DMS 273 (cell line): ENCODE results near the gene ARFGEF2.

Source experiments
- DNase-seq: peaks from one replicate; lab custom pipeline; 2025; ENCODE audit not compliant: unreplicated experiment; lab: John Stamatoyannopoulos, UW

The ARFGEF2 gene

GRCh38 chr20:48898896-48899530 is 22.5 kb upstream of the ARFGEF2 start:
- no peak for DNase-seq

- no peak for DNase-seq
Observed at GRCh38 chr20:48899881-48900280, 21.6 kb upstream of the ARFGEF2 start.

DNA sequence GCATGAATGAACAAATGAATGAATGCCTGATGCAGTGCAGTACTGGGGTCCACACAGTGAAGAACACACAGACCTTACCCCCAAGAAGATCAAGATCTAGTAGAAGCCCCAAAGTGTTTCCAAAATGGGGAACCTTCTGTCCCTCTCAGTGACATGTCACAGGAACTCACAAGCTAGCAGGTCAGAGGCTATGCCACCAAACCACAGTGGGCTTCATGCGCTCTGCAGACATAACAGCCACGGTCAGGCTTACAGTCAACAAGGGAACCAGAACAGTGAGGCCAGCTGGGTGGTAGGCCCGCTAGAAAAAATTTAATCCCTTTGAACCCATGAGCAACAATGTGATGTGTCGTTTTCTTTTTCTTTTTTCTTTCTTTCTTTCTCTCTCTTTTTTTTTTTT is 20.2 kb upstream of the ARFGEF2 start:
- no peak for DNase-seq

- no peak for DNase-seq
Observed at GRCh38 chr20:48903705-48904104, 17.8 kb upstream of the ARFGEF2 start.

DNA sequence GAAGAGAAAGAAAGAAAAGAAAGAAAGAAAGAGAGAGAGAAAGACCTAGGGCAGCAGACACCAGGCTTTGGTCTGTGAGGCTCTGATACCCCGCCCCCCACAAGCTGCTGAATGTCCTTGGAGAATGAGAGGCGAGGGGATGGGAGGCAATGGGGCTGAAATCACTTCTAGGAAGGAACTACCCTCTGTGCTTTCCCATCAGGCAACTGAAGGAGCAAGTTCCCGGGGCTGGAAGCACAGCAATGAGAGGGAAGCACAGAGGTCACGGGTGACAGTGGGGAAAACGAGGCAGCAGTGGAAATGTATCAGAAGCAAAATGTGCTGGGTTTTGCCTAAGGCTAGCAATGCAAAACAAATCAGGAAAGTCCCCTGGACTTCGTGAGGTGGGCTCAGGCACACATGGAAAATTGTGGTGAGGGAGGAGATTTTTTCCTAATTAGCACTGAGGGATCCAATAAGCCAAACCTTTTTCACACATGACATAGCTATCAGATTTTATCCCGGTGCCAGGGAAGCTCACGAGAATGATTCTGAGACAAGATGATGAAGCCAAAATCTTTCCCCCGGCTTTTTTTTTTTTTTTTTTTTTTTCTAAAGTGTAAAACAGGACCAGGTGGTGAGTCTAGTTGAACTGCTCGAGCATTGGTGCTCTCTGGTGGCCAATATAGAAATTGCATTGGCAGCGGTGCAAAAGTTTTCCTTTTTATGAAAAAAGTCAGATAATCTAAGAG is 16.8 kb upstream of the ARFGEF2 start:
- peak; percentile 88 for DNase-seq

- no peak for DNase-seq
Observed at GRCh38 chr20:48905297-48905647, 16.2 kb upstream of the ARFGEF2 start.

DNA sequence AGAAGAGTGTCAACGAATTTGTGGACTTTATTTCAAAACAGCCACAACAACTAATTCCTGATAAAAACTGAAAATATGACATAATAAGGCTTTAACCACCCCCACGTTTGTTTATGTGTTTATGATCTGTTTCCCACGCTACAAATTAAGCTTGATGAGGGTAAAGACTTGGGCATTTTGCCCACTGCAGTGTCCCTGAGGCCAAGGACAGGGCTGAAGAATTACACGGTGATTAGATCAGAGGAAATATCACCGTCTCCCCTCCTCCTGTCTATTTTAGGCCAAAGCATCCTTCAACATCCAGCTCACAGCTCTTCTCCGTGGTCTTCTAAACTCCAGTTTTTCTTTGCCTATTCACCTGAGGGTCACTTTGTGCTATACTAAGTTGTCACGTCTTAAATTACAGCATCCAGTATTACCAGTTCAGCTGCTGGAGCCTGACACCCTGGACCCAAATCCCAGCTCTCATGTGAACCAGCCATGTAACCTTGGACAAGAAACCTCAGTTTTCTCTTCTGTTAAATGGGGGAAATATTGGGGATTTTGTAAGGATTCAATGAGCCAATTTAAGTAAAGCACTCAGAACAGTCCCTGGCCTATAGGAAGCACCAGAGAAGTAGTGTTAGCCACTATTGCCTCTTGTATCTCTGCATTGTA is 15.2 kb upstream of the ARFGEF2 start:
- no peak for DNase-seq

DNA sequence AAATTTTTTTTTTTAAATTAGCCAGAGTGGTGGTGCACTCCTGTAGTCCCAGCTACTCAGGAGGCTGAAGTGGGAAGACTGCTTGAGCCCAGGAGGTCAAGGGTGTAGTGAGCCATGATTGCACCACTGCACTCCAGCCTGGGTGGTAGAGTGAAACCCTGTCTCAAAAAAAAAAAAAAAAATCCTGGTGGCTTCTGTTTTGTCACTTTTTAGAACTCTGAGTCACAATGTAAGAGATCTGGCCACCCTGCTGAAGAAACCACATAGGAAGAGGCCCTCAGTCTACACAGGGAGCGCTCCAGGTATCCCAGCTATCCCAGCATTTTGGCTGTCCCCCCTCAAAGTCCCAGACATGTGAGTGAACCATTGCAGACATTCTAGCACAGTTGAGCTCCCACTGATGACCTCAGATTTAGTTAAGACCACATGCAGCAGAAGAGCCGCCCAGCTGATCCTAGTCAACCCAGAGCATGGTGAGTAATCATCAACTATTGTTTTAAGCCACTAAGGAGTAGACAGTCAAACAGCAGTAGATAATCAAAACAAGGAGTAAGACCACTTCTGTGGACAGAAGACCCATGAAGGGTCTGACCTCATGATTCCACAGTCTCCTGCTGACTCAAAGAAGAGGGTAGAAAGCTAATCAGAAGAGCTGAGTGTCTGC is 12.7 kb upstream of the ARFGEF2 start:
- DNase-seq: no peak

DNA sequence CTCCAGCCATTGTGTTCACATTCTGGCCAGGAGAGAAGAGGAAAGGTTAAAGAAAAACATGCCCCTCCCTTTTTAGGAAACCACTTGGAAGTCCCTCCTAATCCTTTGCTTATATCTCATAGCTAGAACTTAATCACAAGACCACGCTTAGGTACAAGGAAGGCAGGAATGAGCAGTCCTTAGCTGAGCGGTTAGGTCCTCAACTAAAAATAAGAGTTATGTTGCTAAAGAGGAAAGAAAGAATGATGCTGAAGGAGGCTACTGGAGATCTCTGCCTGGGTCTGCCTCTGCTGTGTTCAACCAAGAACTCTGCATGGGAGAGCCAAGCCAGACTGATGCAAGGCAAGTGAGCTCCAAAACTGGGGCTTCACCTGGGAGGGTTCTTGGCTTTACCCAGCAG is 11.6 kb upstream of the ARFGEF2 start:
- DNase-seq: no peak

GRCh38 chr20:48910347-48910781 is 11.1 kb upstream of the ARFGEF2 start:
- no peak for DNase-seq

DNA sequence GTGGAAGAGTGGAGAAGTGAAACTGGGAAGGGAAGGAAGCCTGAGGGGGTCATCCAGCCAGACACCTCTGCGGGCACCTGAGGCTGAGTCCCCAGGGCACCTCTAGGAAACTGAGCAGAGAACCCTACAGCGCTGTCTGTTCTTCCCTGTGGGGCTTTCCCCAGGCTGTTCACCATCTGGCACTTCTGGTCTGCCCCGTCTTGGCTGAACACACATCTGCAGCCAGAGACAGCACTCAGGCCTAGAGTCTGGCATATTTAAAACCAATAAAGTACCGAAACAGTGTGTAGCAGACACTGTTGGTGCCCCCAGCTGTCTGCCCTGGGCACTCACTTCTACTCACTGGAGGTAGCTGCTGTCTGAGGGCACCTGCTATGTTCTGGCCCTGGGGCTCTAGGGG is 9.4 kb upstream of the ARFGEF2 start:
- peak; percentile 94 for DNase-seq

- DNase-seq: no peak
Observed at GRCh38 chr20:48916699-48917098, 4.8 kb upstream of the ARFGEF2 start.

DNA sequence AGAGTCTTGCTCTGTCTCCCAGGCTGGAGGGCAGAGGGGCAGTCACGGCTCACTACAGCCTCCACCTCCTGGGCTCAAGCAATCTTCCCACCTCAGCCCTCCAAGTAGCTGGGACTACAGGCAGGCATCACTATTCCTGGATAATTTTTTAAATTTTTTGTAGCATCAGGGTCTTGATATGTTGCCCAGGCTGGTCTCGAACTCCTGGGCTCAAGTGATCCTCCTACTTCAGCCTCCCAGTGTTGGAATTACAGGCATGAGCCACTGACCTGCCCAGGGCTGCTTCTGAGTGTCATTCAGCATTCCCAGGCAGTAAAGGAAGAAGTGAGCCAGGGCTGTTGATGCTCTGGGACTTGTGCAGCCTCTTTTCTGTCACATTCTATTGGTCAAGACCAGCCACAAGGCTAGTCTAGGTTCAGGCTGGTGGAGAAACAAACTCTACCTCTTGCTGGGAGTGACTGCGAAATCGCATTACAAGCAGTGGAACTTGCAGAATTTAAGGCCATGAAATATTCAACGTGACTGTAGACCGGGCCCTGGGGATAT is 2.1 kb upstream of the ARFGEF2 start:
- DNase-seq: no peak

GRCh38 chr20:48919882-48920526 is 1.5 kb upstream of the ARFGEF2 start:
- no peak for DNase-seq

DNA sequence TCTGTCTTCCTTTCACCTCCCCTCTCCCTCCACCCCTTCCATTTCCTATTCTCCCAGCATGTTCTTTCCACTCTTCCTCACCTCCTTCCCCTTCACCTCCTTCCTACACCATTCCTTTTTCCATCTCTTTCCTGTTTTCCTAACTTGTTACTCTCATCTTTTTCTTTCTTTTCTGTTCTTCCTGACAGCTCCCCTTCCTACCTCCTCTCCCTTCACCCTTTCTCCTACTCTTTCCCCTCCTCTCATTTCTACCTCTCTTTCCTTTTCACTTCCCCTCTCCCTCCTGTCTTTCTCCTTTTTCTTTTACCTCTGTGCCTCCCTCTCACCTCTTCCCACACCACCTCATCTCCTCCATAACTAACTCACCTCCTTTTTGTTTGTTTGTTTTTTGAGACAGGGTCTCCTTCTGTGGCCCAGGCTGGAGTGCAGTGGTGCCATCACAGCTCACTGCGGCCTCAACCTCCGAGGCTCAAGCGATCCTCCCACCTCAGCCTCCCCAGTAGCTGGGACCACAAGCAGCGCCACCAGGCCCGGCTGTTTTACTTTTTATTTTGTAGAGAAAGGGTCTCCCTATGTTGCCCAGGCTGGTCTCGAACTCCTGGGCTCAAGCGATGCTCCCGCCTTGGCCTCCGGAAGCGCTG is 864 bp upstream of the ARFGEF2 start:
- no peak for DNase-seq

DNA sequence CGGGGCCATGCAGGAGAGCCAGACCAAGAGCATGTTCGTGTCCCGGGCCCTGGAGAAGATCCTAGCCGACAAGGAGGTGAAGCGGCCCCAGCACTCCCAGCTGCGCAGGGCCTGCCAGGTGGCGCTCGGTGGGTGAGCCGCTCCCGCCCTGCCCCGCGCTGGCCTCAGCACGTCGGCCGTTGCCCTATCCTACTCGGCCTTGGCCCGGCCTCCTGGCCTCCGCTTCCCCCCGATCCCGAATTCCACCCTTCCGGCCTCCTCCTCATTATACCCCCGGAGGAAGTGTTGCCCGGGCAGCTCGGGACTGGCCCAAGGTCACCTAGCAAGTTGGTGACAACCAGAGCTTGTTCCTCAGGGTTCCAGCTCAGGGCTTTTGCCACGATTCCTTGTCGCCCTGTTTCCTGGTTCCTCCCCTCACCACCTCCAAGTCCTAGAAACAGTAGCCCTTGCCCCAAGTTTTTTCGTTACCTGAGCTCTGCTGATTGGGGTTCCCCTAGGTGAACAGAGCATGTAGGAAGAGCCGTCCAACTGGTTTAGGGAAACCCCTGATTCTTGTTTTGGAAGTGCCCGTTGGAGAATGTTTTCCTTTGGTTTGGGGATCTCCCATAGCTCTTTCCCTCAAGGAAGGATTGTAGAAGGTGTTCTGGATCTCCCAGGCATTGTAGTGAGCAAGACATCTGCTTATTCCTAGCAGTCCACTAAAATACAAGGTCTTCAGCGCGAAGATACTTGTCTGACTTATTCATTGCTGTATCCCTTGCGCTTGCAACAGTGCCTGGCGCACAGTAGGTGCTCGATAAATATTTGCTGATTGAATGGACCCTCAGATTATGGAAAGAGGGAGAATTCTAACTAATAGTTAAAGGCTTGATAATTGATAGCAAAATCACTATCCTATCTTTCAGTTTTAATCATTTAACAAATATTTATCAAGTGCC is 641 bp downstream of the ARFGEF2 start:
- DNase-seq: peak; percentile 89

GRCh38 chr20:48923149-48923718 is 1.7 kb downstream of the ARFGEF2 start:
- no peak for DNase-seq

GRCh38 chr20:48924756-48925109 is 3.2 kb downstream of the ARFGEF2 start:
- DNase-seq: no peak

- DNase-seq: no peak
Observed at GRCh38 chr20:48926267-48926666, 4.8 kb downstream of the ARFGEF2 start.
